UCSD-AML1 (cell line): ENCODE data around the gene DRC7.

Experiments used
- DNase-seq: peaks from one replicate; lab custom pipeline; 2025; ENCODE audit not compliant: unreplicated experiment; lab: John Stamatoyannopoulos, UW

The DRC7 gene

DNA sequence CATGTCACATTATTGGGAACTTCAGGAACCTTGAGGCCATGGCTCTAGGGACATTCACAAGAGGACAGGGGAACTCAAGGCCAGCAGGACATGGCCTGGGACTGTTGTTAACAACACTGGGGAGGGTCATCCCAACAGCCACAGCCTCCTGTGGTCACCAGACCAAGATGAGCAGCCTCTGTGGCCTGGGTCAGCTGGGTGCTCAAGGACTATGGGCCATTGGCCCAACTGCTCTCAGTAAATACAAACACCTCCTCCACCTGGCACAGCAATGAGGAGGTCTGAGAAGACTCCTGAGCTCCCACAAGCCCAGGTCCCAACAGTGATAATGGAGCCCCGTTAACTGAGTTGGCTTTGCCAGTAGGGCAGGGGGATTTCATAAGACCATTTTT lies 86.7 kb downstream of the DRC7 start:
- DNase-seq = no peak
